ENCODE results near the gene CFAP52.
A peak's percentile ranks its signal among the peaks of the same experiment; 100 is the strongest.
"Not testable (repeated sequence)": the region's sequence is repeated elsewhere in the genome, so short reads cannot be mapped to it uniquely, and the experiment has no call there.

CFAP52 gene

GRCh38 chr17:9645851-9646545 lies 69.6 kb downstream of the CFAP52 start:
- DNase-seq (ENCODE audit: low read depth) = peak; percentile 4

GRCh38 chr17:9646546-9646885 lies 70.1 kb downstream of the CFAP52 start:
- DNase-seq (ENCODE audit: low read depth) = no peak

GRCh38 chr17:9647014-9647413 lies 70.6 kb downstream of the CFAP52 start:
- DNase-seq (ENCODE audit: low read depth) = no peak

GRCh38 chr17:9648521-9649110 lies 72.2 kb downstream of the CFAP52 start:
- DNase-seq (ENCODE audit: low read depth) = no peak

- no peak for DNase-seq (ENCODE audit: low read depth)
These were observed 82.3 kb downstream of the CFAP52 start for GRCh38 chr17:9658593-9659211.

- no peak for DNase-seq (ENCODE audit: low read depth)
These were observed 84.6 kb downstream of the CFAP52 start for GRCh38 chr17:9661027-9661426.

- DNase-seq (ENCODE audit: low read depth) = not testable (repeated sequence)
These were observed 87.1 kb downstream of the CFAP52 start for GRCh38 chr17:9663511-9663910.

- DNase-seq (ENCODE audit: low read depth) = no peak
These were observed 90.1 kb downstream of the CFAP52 start for GRCh38 chr17:9666461-9667050.

GRCh38 chr17:9668517-9668916 lies 92.1 kb downstream of the CFAP52 start:
- no peak for DNase-seq (ENCODE audit: low read depth)

GRCh38 chr17:9669551-9670008 lies 93.1 kb downstream of the CFAP52 start:
- no peak for DNase-seq (ENCODE audit: low read depth)

- no peak for DNase-seq (ENCODE audit: low read depth)
These were observed 94.2 kb downstream of the CFAP52 start for GRCh38 chr17:9670596-9670995.

- DNase-seq (ENCODE audit: low read depth) = no peak
These were observed 95.1 kb downstream of the CFAP52 start for GRCh38 chr17:9671559-9671958.

- no peak for DNase-seq (ENCODE audit: low read depth)
These were observed 95.8 kb downstream of the CFAP52 start for GRCh38 chr17:9672266-9672665.

GRCh38 chr17:9672691-9673090 lies 96.2 kb downstream of the CFAP52 start:
- no peak for DNase-seq (ENCODE audit: low read depth)

- DNase-seq (ENCODE audit: low read depth) = no peak
These were observed 99.6 kb downstream of the CFAP52 start for GRCh38 chr17:9676084-9676483.

GRCh38 chr17:9676820-9677310 lies 100.4 kb downstream of the CFAP52 start:
- DNase-seq (ENCODE audit: low read depth) = no peak

- no peak for DNase-seq (ENCODE audit: low read depth)
These were observed 101.0 kb downstream of the CFAP52 start for GRCh38 chr17:9677411-9677810.

GRCh38 chr17:9677896-9678295 lies 101.5 kb downstream of the CFAP52 start:
- DNase-seq (ENCODE audit: low read depth) = no peak

- no peak for DNase-seq (ENCODE audit: low read depth)
These were observed 108.6 kb downstream of the CFAP52 start for GRCh38 chr17:9684955-9685621.
